Left renal pelvis (tissue), 4 donors: ENCODE results near the gene CRTC1. TPM values are rescaled to one million over a fixed set of nuclear protein-coding genes. Genes with fewer than 3 reads are reported as not detected.

Experiments used
- DNase-seq, 4 donors: peaks; one replicate each; pipeline ENCODE4 v3.0.0-alpha.2; 2013; ENCODE audit warnings: low read depth in 4 of 4, low spot score in 3 of 4
- polyA plus RNA-seq, 4 donors: library from polyadenylated mRNA; unstranded; fragments of 120-200 nt; gene quantifications; one replicate each; pipeline ENCODE4 v1.2.1, GENCODE V29; 2013; ENCODE audit not compliant: insufficient read length in 4 of 4

CRTC1 gene
- polyA plus RNA-seq, 4 donors = 15.8 to 29.6 (median 17.5) TPM

DNA sequence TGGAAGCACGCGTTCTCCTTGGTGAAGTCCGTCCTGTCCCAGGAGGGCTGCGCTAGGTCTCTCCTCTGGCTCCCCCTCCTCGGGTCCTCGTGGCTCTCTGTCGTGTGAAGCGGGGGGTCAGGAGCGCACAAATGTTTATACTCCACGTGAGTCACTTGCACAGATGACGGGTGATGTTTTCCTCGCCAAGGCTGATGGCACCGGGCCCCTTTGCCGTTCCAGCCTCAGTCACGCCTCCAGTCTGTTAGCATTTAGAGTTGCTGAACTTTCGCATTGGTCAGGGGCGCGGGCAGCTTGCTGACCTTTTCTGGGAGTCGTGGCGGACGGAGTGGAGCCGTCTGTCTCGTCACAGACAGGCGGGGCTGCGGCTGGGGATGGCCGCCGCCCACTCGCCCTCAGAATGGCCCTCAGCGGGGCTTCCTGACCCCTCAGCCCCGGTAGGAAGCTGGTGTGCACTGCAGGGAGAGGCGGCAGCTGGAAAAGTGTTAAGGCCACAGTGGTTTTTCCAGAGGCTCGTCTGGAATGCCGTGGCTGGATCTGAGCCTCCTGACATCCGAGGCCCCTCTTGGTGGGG is 32.9 kb upstream of the CRTC1 start:
- DNase-seq = no peak

DNA sequence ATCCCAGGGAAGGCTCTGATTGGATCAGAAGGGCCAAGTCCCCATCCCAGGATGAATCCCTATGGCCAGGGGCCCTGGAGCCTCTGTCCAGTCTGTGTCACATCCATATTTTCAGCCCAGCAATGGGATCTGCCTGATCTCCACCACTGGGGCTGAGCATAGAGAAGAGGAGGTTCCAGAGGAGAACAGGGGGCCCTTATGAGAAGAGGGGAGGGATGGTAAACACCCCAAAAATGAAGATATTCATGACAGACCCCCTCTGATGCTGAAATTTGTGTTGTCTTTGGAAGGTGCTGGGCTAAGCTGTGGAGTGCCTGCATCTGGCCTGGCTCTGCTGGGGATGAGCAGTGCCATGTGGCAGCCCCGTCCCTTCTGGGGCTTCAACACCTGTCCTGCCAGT is 32.2 kb upstream of the CRTC1 start:
- no peak for DNase-seq

DNA sequence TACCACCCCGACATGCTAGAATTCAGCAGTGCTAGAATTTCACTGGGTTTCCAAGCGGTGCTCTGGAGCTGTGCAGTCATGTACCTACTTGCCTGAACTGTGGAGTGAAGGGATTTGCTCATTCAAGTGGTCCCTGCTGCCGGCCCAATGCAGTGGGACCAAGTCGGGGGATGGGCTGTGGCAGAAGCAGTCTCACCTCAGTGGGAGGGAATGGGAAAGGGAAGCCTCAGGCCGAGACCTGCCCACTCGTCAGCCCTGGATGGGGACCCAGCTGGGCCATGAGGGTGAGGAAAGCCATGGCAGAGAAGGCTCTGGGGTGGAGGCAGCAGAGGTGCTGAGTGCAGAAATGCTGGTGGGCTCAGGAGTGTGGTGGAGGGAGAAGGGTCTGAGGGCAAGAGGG is 31.7 kb upstream of the CRTC1 start:
- no peak for DNase-seq

DNA sequence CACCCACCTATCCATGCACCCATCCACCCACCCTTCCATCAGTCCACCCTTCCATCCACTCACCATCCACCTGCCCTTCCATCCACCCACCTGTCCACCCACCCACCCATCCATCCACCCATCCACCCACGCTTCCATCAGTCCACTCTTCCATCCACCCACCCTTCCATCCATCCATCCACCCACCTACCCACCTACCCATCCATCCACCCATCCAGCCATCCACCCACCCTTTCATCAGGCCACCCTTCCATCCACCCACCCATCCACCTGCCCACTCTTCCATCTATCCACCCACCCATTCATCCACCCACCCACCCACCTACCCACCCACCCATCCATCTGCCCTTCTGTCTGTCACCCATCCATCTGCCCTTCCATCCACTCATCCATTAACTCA is 29.6 kb upstream of the CRTC1 start:
- DNase-seq = no peak

DNA sequence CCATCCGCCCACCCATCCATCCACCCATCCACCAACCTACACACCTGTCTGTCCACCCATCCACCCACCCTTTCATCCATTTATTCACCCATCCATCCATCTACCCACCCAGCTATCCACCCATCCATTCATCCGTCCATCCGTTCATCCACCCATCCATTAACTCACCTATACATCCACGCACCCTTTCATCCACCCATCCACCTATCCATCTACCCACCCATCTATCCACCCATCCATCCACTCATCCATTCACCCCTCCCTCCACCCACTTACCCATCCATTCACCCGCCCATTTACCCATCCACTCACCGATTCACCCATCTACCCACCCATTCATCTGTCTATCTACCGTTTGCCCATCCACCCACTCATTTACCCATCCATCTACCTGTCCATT is 29.0 kb upstream of the CRTC1 start:
- no peak for DNase-seq

DNA sequence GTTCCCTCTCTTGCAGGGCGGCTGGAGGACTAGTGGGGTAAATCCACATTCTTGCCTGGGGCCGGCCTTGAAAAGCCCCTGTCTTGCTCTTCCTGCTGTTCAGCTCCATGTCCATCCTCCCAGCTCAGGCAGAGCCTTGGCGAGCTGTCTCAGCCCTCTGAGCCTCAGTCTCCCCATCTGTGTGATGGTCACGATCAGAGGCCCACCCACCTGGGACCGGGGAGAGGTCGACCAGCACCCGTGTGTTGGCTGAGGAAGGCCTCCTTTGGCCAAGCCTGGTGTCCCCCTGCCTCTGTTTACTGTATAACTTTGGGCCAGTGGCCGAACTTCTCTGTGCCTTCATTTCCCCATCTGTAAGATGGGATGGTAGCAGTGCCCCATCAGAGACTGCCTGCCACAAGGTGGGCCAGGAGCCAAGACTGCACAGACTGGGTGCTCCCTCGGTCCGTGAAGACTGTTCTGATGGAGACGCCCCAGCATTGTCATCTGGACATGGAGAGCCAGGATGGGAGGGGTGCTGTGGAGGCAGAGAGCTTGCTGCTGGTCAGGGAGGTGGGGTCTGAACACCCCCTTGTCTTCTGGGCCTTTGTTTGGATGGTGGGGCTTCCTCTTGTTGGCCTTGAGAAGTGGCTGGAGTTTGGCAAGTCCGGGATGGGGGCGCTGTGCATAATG is 28.2 kb upstream of the CRTC1 start:
- DNase-seq = no peak

DNA sequence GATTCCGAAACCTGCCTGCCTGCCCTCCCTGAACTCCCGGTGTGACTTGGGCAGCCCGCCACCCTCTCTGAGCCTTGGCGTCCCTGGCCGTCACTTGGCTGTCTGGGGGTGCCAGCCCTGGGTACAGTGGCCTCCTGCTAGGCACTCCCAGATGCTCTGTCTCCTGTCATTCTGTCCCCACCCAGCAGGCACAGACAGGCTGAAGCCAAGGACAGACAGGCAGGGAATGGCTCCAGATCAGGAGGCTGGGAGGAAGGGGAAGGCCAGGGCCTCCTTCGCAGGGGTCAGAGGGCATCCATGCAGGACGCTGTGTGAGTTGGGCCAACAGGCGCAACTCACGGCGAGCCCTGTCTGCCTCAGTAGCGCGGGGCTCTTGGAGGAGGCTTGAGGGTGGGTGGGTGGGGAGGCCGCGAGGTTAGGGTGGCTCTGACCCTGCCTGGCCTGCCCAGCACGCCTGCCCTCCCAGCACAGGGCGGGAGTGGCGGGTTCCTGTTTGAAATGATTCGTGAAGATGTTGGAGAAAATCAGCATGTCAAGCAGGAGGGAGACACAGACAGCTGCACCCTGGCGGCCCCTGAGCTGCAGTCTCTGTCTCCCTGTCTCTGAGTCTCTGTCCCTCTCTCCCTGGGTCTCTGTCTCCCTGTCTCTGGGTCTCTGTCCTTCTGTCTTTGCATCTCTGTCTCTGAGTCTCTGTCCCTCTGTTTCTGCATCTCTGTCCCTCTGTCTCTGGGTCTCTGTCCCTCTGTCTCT is 27.0 kb upstream of the CRTC1 start:
- DNase-seq = no peak

DNA sequence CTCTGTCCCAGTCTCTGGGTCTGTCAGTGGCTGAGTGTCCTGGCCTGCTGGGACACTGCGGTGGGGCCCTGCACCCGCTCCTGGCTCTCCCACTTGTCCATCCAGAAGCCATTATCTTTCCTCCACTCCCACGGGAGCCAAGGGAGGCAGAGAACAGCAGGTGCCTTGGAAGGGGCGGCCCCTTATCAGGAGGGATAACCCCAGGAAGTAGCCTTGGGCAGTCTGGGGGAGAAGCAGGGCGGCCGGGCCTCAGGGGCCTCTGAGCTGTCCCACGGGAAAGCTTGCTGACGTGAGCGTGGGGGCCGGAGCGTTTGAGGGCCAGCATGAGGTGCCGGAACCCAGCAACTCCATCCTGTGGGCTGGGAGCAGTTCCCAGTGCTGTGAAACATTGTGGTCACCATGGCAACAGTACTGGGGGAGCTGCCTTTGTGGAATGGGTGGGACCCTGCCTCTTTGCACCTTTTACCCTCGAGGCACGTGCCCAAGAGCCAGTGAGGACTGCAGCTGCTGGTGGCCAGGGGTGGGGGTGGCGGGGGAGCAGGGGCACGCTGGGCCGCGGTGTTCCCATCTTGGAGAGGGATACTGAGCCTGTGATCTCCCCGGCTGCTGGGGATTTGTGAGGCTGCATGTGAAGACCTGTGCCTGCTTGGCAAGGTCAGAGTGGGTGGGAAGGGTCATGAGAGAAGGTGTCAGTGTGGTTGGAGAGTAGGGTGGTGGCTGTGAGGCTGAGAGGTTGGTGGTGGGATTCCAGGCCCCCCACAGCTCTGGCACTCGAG is 25.7 kb upstream of the CRTC1 start:
- DNase-seq = no peak

DNA sequence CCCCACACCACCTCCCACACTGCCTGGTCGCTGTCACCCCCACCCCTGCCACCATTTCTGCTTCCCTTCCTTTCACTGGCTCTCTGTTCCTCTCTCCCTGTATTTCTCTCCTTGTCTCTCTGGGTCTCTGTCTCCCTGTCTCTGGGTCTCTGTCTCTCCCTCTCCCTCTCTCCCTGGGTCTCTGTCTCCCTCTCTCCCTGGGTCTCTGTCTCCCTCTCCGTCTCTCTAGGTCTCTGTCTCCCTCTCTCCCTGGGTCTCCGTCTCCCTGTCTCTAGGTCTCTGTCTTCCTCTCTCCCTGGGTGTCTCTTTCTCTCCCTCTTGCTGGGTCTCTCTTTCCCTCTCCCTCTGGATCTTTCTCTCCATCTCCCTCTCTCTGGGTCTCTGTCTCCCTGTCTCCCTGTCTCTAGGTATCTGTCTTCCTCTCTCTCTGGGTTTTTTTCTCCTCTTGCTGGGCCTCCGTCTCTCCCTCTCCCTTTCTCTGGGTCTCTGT is 25.1 kb upstream of the CRTC1 start:
- DNase-seq = no peak

DNA sequence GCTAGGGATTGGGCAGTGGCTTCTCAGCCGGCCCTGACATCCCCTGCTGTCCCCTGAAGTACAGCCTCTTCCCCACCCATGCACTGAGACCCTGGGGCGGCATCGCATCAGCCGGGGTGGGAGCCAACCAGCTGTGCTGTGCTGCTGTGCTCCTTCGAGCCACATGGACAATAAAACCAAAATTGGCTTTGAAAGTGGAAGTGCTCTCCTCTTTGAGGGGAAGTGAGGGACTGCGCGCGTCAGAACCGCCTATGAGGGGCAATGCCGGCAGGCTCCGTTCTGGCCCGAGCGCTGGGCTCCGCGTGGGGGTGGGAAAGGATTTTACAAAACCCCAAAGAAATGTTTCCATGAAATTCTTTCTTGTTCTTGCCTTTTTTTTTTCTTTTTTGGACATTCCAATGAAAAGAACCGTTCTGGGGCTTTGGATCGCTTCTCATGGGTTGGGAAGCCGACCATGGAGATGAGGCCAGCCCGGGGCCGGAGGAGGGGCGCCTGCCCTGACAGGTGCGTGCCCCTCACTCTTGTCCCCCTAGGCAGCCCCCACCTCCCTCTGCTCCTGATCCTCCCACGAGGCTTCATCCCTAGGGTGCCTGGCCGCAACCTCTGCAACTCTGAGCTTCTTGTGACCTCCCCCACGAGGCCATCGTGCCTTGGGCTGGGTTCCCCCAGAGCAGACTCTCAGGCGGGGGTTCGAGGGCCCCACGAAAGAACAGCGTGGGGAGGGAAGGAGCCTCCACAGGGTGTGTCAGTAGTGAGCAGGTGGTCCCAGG is 24.0 kb upstream of the CRTC1 start:
- DNase-seq = no peak

DNA sequence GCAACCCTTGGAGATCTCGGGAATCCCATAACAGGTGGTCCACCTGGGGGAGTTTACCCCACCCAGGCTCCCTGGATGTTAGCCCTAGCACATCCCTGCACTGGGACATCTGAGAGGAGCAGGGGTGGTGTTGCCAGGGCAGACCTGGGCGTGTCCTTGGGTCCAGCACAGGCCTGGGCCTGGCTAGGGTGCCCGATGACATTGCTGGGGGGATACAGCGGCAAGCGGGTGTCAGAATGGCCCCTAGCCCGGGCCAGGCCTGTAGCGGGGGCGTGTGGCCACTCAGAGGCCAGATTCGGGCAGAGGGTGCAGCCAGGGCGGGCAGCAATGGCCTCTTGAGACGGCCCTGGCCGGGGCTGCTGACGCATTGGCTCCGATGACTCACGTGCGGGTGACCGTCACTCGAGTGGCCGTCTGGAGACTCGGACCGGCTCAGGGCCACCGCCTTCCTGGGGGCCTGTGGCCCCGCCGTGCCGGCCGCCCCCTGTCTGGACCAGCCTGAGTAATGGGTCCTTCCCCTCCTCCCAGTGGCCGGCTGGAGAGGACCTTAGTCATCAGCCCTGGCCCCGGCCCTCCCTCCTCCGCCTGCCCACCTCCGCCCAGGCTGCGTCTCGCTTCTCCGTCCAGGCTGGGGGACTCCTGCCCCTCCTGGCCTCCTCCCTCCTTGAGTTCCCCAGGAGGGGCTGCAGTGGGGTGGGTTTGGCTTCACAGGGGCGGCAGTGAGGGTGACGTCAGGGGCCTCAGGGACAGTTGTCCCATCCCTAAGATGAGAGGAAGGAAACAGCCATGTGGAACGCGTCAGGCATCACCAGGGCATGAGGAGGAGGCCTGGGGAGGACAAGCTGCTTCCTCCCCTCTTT is 23.2 kb upstream of the CRTC1 start:
- DNase-seq = no peak

DNA sequence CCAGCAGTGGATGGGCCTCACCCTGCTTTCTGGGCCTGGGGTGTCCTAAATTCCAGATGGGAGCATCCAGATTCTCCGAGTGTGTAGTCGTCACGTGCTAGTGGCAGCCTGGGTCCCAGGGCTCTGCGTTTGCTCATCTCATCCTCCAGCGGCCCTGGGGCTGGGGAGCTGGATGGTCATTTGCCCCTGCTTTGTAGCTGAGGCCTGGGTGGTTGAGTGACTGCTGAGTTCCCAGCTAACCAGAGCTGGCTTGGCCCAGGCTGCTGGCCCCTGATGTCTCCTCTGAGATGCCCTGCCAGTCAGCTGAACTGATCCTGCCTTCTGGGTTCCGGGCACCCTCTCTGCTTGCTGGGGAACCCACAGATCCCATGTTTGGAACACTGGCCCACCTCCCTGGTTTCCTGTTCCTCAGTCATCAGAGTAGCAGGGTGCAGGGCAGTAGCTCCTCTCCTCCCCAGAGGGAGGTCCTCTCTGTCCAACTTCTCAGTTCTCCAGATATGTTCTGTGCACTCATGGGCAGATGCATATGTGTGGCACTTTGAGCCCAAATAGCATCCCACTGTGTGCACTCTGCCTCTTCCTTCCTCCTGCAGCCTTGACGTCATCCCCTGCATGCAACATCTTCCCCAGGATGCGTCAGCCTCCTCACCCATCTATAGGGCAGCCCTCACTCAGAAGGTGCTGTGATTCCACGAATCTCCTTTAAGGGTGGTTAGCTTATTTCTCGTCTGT is 22.4 kb upstream of the CRTC1 start:
- DNase-seq = no peak

DNA sequence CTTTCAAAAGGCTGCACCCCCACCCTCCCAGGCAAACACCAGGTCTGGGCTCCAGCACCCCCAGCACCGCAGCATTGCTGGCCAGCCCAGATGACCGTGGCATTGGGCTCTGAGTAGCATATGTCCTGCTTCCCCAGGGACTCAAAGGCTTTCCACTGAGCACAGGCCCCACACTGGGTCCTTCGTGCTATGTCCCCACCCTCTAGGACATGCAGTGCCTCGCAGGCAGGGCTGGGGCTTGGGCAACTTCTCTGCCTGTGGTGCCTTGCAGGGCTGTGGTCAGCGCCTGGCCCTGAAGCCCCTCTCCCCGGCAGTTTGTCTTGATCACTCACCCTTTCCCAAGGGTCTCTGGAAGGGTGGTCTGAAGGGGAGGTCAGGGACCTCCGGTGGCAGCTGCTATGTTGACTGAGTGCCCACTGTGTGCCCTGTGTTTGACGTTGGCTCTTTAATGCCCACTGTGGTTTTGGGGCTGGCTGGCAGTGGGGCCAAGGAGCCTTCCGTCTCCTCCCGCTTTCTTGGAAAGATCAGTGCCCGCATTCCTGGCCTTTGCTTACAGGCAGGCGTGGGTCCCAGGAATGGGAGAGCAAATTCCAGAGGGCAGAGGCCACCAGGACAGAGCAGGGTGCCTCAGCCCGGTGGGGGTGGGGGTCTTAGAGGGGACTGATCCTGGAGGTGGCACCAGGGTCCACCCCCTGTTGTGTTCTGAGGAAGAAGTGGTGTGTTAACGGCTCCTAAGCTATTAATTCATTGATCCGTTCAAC is 20.3 kb upstream of the CRTC1 start:
- DNase-seq = no peak

DNA sequence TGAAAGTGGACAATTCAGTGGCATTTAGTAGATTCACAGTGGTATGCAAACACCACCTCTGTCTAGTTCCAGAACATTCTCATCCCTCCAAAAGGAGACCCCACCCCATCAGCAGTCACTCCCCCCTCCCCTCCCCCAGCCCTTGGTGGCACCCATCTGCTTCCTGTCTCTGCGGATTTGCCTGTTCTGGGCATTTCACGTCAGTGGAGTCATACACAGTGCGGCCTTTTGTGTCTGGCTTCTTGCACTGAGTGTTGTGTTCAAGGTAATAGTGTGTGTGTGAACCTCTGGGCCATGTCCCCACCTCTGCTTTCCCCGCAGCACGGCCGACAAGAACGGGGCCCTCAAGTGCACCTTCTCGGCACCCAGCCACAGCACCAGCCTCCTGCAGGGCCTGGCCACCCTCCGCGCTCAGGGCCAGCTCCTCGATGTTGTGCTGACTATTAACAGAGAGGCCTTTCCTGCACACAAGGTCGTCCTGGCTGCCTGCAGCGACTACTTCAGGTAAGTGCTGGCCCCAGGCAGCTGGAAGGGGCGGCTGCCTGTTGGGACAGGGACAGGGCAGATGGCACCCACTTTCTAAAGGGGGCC is 19.4 kb upstream of the CRTC1 start:
- no peak for DNase-seq

DNA sequence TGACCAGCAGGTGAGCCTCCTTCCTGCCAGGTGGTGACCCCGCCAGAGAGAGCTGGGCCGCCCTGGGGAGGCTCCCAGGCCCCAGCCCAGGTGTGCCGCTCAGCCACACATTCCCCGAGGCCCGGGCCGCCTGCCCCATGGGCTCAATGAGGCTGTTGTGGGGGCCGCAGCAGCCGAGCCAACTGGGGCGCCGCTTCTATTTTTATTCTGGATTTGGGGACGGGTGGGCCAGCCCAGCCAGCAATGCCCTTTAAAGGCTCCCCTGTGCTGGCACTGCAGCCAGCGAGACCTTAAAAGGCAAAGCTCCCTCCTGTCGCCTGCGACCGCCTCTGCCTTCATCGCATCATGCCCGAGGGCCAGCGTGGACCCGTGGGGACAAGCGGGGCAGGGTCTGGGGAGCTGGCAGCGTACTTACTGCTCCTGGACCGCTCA is 17.7 kb upstream of the CRTC1 start:
- DNase-seq = no peak

DNA sequence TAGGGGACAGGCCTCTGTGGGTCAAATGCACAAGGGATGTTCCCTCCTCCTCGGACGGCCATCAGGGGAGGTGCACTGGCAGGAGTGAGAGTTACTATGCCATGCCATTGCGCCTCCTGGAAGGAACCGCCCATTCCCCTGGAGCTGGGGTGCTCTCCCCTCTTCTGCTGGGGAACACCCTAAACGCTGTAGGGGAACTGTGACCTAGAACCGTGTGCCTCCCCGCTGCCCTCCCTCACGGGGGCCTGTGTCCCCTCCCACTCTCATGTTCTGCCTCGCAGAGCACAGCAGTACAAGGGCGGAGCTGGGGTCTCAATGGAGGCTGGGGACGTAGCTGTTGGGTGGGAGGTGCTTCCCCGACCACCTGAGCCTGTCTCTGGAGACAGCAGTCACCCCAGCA is 17.2 kb upstream of the CRTC1 start:
- DNase-seq = no peak

DNA sequence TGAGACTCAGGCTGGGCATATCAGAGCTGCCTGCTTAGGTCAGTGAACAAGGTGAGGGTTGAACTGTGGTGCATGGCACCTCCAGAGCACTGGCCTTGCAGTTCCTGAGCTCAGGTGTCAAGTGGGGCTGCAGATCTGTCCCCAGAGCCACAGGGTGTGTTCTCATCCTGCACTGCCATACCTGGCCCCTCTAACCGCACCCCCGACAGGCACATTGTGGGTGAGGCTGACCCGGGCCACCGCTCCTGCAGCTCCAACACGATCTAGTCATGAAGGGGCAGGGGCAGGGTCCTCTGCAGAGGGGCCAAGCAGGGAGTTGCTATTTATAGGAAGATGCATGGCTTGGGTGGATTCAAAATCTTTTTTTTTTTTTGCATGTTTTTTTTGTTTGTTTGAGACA is 16.7 kb upstream of the CRTC1 start:
- DNase-seq = no peak
